H1 (cell line): Measurements from ENCODE around the gene TTC3. TPM values are rescaled to one million over a fixed set of nuclear protein-coding genes. Genes with fewer than 3 reads are reported as not detected.

ENCODE experiments used
- CTCF ChIA-PET: fragments of 300-600 bp; sonication (Branson Sonifier 250); formaldehyde crosslinking; loops from one replicate; lab custom pipeline; 2021; ENCODE audit not compliant: partially characterized antibody; lab: Charles Lee
- POLR2A ChIA-PET: fragments of 300-600 bp; sonication (Branson Sonifier 250); formaldehyde crosslinking; loops from one replicate; lab custom pipeline; 2021; ENCODE audit warnings: inconsistent platforms; ENCODE audit not compliant: partially characterized antibody; lab: Charles Lee
- DNase-seq, 2 experiments: peaks; one replicate each; pipeline versions ENCODE4 v3.0.0 to v3.0.0-alpha.2; 2010 to 2022; ENCODE audit warnings: low spot score in 2 of 2, low read depth in 1 of 2, mixed read lengths in 1 of 2
- FAIRE-seq: peaks from 2 replicates; lab custom pipeline; 2011; peaks lifted over from hg19 to GRCh38; lab: Jason Lieb, UNC
- H2AFZ ChIP-seq: 2 replicates; pipeline ENCODE4 v1.8.1; 2012; ENCODE audit warnings: low read length, inconsistent platforms
- H2AK5ac ChIP-seq: 2 replicates; pipeline ENCODE4 v1.6.1; 2013; ENCODE audit warnings: low read depth, low read length
- H2BK120ac ChIP-seq: replicated peaks from 2 replicates; pipeline ENCODE3; 2013; ENCODE audit warnings: low read depth, low read length, inconsistent platforms
- H2BK12ac ChIP-seq: 2 replicates; pipeline ENCODE4 v1.6.1; 2013; ENCODE audit warnings: low read depth, low read length
- H2BK15ac ChIP-seq: 2 replicates; pipeline ENCODE4 v1.6.1; 2013; ENCODE audit warnings: low read length
- H2BK20ac ChIP-seq: 2 replicates; pipeline ENCODE4 v1.6.1; 2013; ENCODE audit warnings: low read length
- H2BK5ac ChIP-seq: 2 replicates; pipeline ENCODE4 v1.6.1; 2013; ENCODE audit warnings: low read depth, low read length
- H3K14ac ChIP-seq: 2 replicates; pipeline ENCODE4 v1.6.1; 2013; ENCODE audit warnings: inconsistent platforms; ENCODE audit not compliant: insufficient read length
- H3K18ac ChIP-seq: 2 replicates; pipeline ENCODE4 v1.6.1; 2013; ENCODE audit warnings: low read length; ENCODE audit errors: extremely low read depth
- H3K23ac ChIP-seq: 2 replicates; pipeline ENCODE4 v1.6.1; 2013; ENCODE audit warnings: inconsistent platforms; ENCODE audit not compliant: insufficient read length
- H3K23me2 ChIP-seq: 2 replicates; pipeline ENCODE4 v1.6.1; 2013; ENCODE audit warnings: low read depth, low read length
- H3K27ac ChIP-seq: 2 replicates; pipeline ENCODE4 v1.6.1; 2011; ENCODE audit warnings: low read depth, low read length, inconsistent platforms
- H3K27me3 ChIP-seq, 4 experiments: replicated peaks in 1 of 4; 1 replicate in 1 of 4; 2 replicates in 3 of 4; pipeline versions ENCODE4 v1.6.1 to v1.8.1; 2011 to 2013; ENCODE audit warnings: low read length in 3 of 4, mild to moderate bottlenecking in 3 of 4, inconsistent platforms in 2 of 4, mixed read lengths in 2 of 4, moderate library complexity in 1 of 4; ENCODE audit not compliant: control insufficient read depth in 3 of 4, insufficient read depth in 3 of 4; ENCODE audit errors: extremely low read depth in 1 of 4
- H3K36me3 ChIP-seq, 4 experiments: 2 replicates each; pipeline versions ENCODE4 v1.6.1 to v1.8.1; 2011 to 2013; ENCODE audit warnings: mild to moderate bottlenecking in 4 of 4, low read length in 3 of 4, moderate library complexity in 2 of 4, control low read depth in 1 of 4, inconsistent platforms in 1 of 4; ENCODE audit not compliant: insufficient read depth in 4 of 4, control insufficient read depth in 2 of 4
- H3K4ac ChIP-seq: replicated peaks from 2 replicates; pipeline ENCODE3; 2013; ENCODE audit warnings: low read length, low read depth, mixed read lengths, inconsistent platforms; ENCODE audit not compliant: insufficient read length
- H3K4me1 ChIP-seq, 4 experiments: replicated peaks in 1 of 4; 1 replicate in 1 of 4; 2 replicates in 3 of 4; pipeline versions ENCODE4 v1.6.1 to v1.8.1; 2011 to 2013; ENCODE audit warnings: low read length in 3 of 4, inconsistent platforms in 2 of 4, mixed read lengths in 1 of 4; ENCODE audit not compliant: insufficient read depth in 4 of 4, control insufficient read depth in 3 of 4
- H3K4me2 ChIP-seq, 2 experiments: 2 replicates each; pipeline versions ENCODE4 v1.6.1 to v1.8.1; 2011 to 2013; ENCODE audit warnings: low read depth in 2 of 2, low read length in 2 of 2, control low read depth in 1 of 2, inconsistent platforms in 1 of 2, mild to moderate bottlenecking in 1 of 2; ENCODE audit not compliant: insufficient read depth in 1 of 2
- H3K4me3 ChIP-seq, 4 experiments: fragments of 200-600, 300-600 bp in 1 of 4; sonication (generic), shearing (Covaris generic), sonication (Bioruptor Twin) in 1 of 4; 2 replicates each; pipeline versions ENCODE4 v1.5.1 to v1.8.1; 2011 to 2016; ENCODE audit warnings: low read length in 4 of 4, low read depth in 3 of 4, control low read depth in 2 of 4, inconsistent platforms in 2 of 4, mild to moderate bottlenecking in 2 of 4, mixed read lengths in 1 of 4, moderate library complexity in 1 of 4; ENCODE audit not compliant: insufficient read depth in 2 of 4; ENCODE audit errors: extremely low read depth in 1 of 4
- H3K56ac ChIP-seq: replicated peaks from 2 replicates; pipeline ENCODE3; 2013; ENCODE audit warnings: low read depth, mild to moderate bottlenecking, mixed read lengths, low read length, inconsistent platforms; ENCODE audit not compliant: insufficient read length
- H3K79me1 ChIP-seq: 2 replicates; pipeline ENCODE4 v1.6.1; 2013; ENCODE audit warnings: low read depth, low read length, control low read depth
- H3K79me2 ChIP-seq, 2 experiments: 2 replicates each; pipeline versions ENCODE4 v1.6.1 to v1.8.1; 2012 to 2013; ENCODE audit warnings: low read length in 2 of 2, mild to moderate bottlenecking in 2 of 2, inconsistent platforms in 1 of 2; ENCODE audit not compliant: insufficient read depth in 2 of 2, control insufficient read depth in 1 of 2
- H3K9ac ChIP-seq, 4 experiments: replicated peaks in 1 of 4; 1 replicate in 1 of 4; 2 replicates in 3 of 4; pipeline versions ENCODE4 v1.6.1 to v1.8.1; 2011 to 2013; ENCODE audit warnings: low read depth in 3 of 4, low read length in 3 of 4, control low read depth in 2 of 4, mild to moderate bottlenecking in 2 of 4, moderate library complexity in 2 of 4, inconsistent platforms in 1 of 4; ENCODE audit errors: extremely low read depth in 1 of 4
- H3K9me3 ChIP-seq, 2 experiments: 2 replicates each; pipeline versions ENCODE4 v1.6.1 to v1.8.1; 2012 to 2013; ENCODE audit warnings: mild to moderate bottlenecking in 2 of 2, moderate library complexity in 2 of 2, control low read depth in 1 of 2, inconsistent platforms in 1 of 2, low read depth in 1 of 2, low read length in 1 of 2, mixed read lengths in 1 of 2; ENCODE audit not compliant: insufficient read depth in 2 of 2
- H4K20me1 ChIP-seq, 2 experiments: replicated peaks in 1 of 2; 2 replicates each; pipeline versions ENCODE3 to v1.8.1; 2011 to 2013; ENCODE audit warnings: inconsistent platforms in 2 of 2, low read length in 2 of 2, mild to moderate bottlenecking in 1 of 2; ENCODE audit not compliant: insufficient read depth in 2 of 2, control insufficient read depth in 1 of 2
- H4K5ac ChIP-seq: 2 replicates; pipeline ENCODE4 v1.6.1; 2013; ENCODE audit warnings: low read length, low read depth, mixed read lengths, inconsistent platforms; ENCODE audit not compliant: insufficient read length
- H4K8ac ChIP-seq: 2 replicates; pipeline ENCODE4 v1.8.0; 2013; ENCODE audit warnings: mild to moderate bottlenecking, moderate library complexity, low read length, inconsistent platforms; ENCODE audit not compliant: insufficient read depth; ENCODE audit errors: extremely low read depth
- H4K91ac ChIP-seq: replicated peaks from 2 replicates; pipeline ENCODE3; 2013; ENCODE audit warnings: low read length, mixed read lengths, inconsistent platforms; ENCODE audit not compliant: insufficient read length
- ATF3 ChIP-seq: IDR thresholded peaks from 2 replicates; pipeline ENCODE4 v1.6.1; 2011; ENCODE audit warnings: low read depth, mild to moderate bottlenecking, low read length; ENCODE audit not compliant: insufficient read depth
- BCL11A ChIP-seq, 2 experiments: IDR thresholded peaks; one replicate each; pipeline ENCODE4 v1.6.1; 2011; ENCODE audit warnings: low read depth in 2 of 2, low read length in 2 of 2, mild to moderate bottlenecking in 2 of 2
- CTBP2 ChIP-seq: IDR thresholded peaks from 2 replicates; pipeline ENCODE4 v1.7.0; 2011; ENCODE audit warnings: borderline replicate concordance, mild to moderate bottlenecking, moderate library complexity, mixed read lengths, low read length; ENCODE audit not compliant: insufficient read depth, insufficient read length
- KDM5A ChIP-seq: fragments of 200-600 bp; IDR thresholded peaks from 2 replicates; pipeline ENCODE4 v1.7.1; 2012; ENCODE audit warnings: mild to moderate bottlenecking, low read length, inconsistent platforms, mixed read lengths
- RNF2 ChIP-seq: fragments of 200-900, 300-1000 bp; sonication (generic); IDR thresholded peaks from 2 replicates; pipeline ENCODE4 v1.7.1; 2016; ENCODE audit warnings: borderline replicate concordance, low read depth, mild to moderate bottlenecking, antibody characterized with exemption, low read length; ENCODE audit not compliant: poor library complexity, severe bottlenecking; ENCODE audit errors: missing control alignments
- TEAD4 ChIP-seq: IDR thresholded peaks from 2 replicates; pipeline ENCODE4 v1.6.1; 2012; ENCODE audit warnings: low read depth, low read length, inconsistent platforms, mixed read lengths
- whole genome bisulfite sequencing, 2 experiments: shearing (Covaris generic) in 1 of 2; methylation state at CpG; one replicate each; pipeline versions ENCODE4 v1.1.6 to v1.1.7; 2013 to 2015; ENCODE audit warnings: low lambda C conversion rate in 2 of 2, mixed read lengths in 2 of 2, inconsistent platforms in 1 of 2, low coverage in 1 of 2, missing lambda C conversion rate in 1 of 2; ENCODE audit not compliant: insufficient replicate concordance in 2 of 2, insufficient coverage in 1 of 2, insufficient read length in 1 of 2; ENCODE audit errors: extremely low coverage in 1 of 2, missing lambda C conversion rate in 1 of 2; 5-methylcytosine and 5-hydroxymethylcytosine counted together
- polyA plus RNA-seq, 7 experiments: library from polyadenylated mRNA; depleted of rRNA in 3 of 7; stranded (reverse) in 5 of 7; unstranded in 2 of 7; fragments of >200 nt in 5 of 7; fragments of 200-250 nt in 2 of 7; gene quantifications; 1 replicate in 5 of 7; 2 replicates in 1 of 7; 4 replicates in 1 of 7; pipeline versions ENCODE4 v1.2.1 to v1.2.3, GENCODE V29; 2011 to 2013; ENCODE audit warnings: missing spikeins in 2 of 7, mixed read lengths in 2 of 7
- total RNA-seq: library from RNA; stranded (reverse); fragmentation: NEBNext Ultra II Directional; extraction: Animal tissue kit (Norgen Biotek cat#: 25700); gene quantifications from 2 replicates; pipeline ENCODE4 v1.2.1, GENCODE V29; 2021
- TF ChIP-seq, protein P1 (sequence below), 3 experiments: IDR thresholded peaks; 1 replicate in 2 of 3; 2 replicates in 1 of 3; pipeline versions ENCODE4 v1.5.1 to v1.6.1; 2011; ENCODE audit warnings: low read length in 3 of 3, mild to moderate bottlenecking in 3 of 3, inconsistent platforms in 2 of 3, low read depth in 1 of 3, moderate library complexity in 1 of 3; ENCODE audit not compliant: insufficient read depth in 1 of 3; ENCODE audit errors: control extremely low read depth in 1 of 3
- TF ChIP-seq, protein P2 (sequence below): IDR thresholded peaks from 2 replicates; pipeline ENCODE4 v1.6.1; 2011; ENCODE audit warnings: low read length, improper control_type of control experiment

The TTC3 gene
- total and polyA plus RNA-seq, 2 of the 8 experiments (the other 6 are each of a cell fraction or from before 2014, with no cell fraction given): 11.0 to 36.2 TPM

DNA sequence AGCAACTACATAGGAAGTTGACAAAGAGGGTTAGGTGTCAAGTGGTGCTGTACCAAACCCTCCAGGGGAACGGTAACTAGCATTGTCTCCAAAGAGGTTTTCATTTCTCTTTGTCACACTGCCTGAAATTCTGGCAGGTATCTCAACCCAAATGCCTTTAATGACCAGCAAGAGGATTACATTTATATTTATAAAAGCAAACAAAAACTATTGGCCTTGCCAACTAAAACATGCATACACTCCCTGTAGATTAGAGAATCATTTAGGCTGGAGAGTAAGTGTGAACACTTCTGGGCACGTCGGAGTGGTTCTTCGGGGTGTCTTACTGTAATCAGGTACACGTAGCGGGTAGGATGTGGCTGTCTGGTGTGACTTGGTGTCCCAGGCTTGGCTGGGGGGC lies 109.2 kb downstream of the TTC3 start:
- H3K4me1 ChIP-seq: no peaks in the 10 kb centered on the region; a peak in 1 of 7 replicates
- no peak overlapping the region for H4K91ac ChIP-seq
- no peaks in the 10 kb centered on the region for H3K79me2 ChIP-seq
- no peaks in the 10 kb centered on the region for H3K9me3 ChIP-seq
- no peak overlapping the region for H3K4ac ChIP-seq
- no peaks in the 10 kb centered on the region; a peak in 2 of 8 replicates for H3K36me3 ChIP-seq
- H2BK20ac ChIP-seq: no peak overlapping the region
- no peak overlapping the region for H4K5ac ChIP-seq
- no peak overlapping the region for H2BK5ac ChIP-seq
- H2BK15ac ChIP-seq: no peak overlapping the region
- H3K27me3 ChIP-seq: no peaks in the 10 kb centered on the region
- H3K56ac ChIP-seq: no peak overlapping the region
- no peak overlapping the region for H3K4me3 ChIP-seq
- H3K9ac ChIP-seq: no peak overlapping the region
- POLR2A ChIA-PET: interaction anchor here (1.5 kb wide), 1 partner anchor 11 kb away, joined by 3 read pairs; no protein-coding TSS in a partner anchor
- DNase-seq: no peak
- CTCF ChIA-PET: no interaction called here
- H3K14ac ChIP-seq: no peak overlapping the region
- no peak overlapping the region for H3K27ac ChIP-seq
- no peak overlapping the region for H4K8ac ChIP-seq
- no peaks in the 10 kb centered on the region for H3K79me1 ChIP-seq
- no peak overlapping the region for H2AFZ ChIP-seq
- H2BK120ac ChIP-seq: no peak overlapping the region
- no peak overlapping the region for H2AK5ac ChIP-seq
- H3K4me2 ChIP-seq: no peak overlapping the region
- no peaks in the 10 kb centered on the region for H3K23me2 ChIP-seq
- 92% methylated on average over 6 of the region's 6 CpGs; no CpG with 5 or more reads in 1 of the 2 experiments for WGBS, 2 experiments
- FAIRE-seq: no peak
- no peak overlapping the region for H3K18ac ChIP-seq
- no peak overlapping the region for H3K23ac ChIP-seq
- H2BK12ac ChIP-seq: no peak overlapping the region
- H4K20me1 ChIP-seq: no peaks in the 10 kb centered on the region
- TF ChIP-seq, protein P1, sequence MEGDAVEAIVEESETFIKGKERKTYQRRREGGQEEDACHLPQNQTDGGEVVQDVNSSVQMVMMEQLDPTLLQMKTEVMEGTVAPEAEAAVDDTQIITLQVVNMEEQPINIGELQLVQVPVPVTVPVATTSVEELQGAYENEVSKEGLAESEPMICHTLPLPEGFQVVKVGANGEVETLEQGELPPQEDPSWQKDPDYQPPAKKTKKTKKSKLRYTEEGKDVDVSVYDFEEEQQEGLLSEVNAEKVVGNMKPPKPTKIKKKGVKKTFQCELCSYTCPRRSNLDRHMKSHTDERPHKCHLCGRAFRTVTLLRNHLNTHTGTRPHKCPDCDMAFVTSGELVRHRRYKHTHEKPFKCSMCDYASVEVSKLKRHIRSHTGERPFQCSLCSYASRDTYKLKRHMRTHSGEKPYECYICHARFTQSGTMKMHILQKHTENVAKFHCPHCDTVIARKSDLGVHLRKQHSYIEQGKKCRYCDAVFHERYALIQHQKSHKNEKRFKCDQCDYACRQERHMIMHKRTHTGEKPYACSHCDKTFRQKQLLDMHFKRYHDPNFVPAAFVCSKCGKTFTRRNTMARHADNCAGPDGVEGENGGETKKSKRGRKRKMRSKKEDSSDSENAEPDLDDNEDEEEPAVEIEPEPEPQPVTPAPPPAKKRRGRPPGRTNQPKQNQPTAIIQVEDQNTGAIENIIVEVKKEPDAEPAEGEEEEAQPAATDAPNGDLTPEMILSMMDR (IDR thresholded peaks at IDR 0.05; ENCODE audit: control extremely low read depth in 1 of 3, insufficient read depth in 1 of 3, low read depth in 1 of 3, low read length in 3 of 3): no peak
- TF ChIP-seq BCL11A (IDR thresholded peaks at IDR 0.05; ENCODE audit: low read depth in 2 of 2, low read length in 2 of 2) (no peak), CTBP2 (no peak), ATF3 (no peak), TEAD4 (no peak), KDM5A (no peak), RNF2 (no peak)
- TF ChIP-seq, protein P2, sequence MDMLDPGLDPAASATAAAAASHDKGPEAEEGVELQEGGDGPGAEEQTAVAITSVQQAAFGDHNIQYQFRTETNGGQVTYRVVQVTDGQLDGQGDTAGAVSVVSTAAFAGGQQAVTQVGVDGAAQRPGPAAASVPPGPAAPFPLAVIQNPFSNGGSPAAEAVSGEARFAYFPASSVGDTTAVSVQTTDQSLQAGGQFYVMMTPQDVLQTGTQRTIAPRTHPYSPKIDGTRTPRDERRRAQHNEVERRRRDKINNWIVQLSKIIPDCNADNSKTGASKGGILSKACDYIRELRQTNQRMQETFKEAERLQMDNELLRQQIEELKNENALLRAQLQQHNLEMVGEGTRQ: no peak
